Heart left ventricle (tissue), 13 donors: ENCODE results near the gene UBALD1.

ENCODE experiments used
- POLR2A ChIP-seq, 2 donors: fragments of 450-650 bp; IDR thresholded peaks; one replicate each; pipeline ENCODE4 v1.6.1; 2017; ENCODE audit warnings: antibody characterized with exemption in 2 of 2, mild to moderate bottlenecking in 2 of 2, moderate library complexity in 2 of 2
- TF ChIP-seq, protein P1 (sequence below), 12 donors: fragments of 200-600 bp; sonication (generic) in 4 of 12; IDR thresholded peaks; one replicate each; pipeline versions ENCODE4 v1.5.0 to v1.8.0; 2018 to 2022; ENCODE audit warnings: antibody characterized with exemption in 12 of 12, mild to moderate bottlenecking in 5 of 12
- donor health status: ischemic (EF 13 %, LVEDD 7.1; RV severe dilation, severe dysfunction).
- donor health status: DM: no; HTN: yes; CAD: no.
- donor health status: DM: no; HTN: no; CAD: no.
- donor health status: ischemic (EF 25% LVEDD 6.9; RV normal size, moderate dysfunction).
- donor health status: ischemic (EF 25% LVEDD 5.7; RV mildly dilated, moderate dysfunction).
- donor health status: ischemic (EF 35%, LVEDD 5.7; RV mildly dilated, moderate dysfunction).
- donor health status: nonischemic (EF 11% LVEDD 7.7; RV severe dilation, severe dysfunction).
- donor health status: DM: yes; HTN: yes; CAD: no.
- donor health status: PGD.
- donor health status: ischemic (EF 29% LVEDD 5.4; RV normal size, mild dysfunction).
- donor health status: nonischemic (EF 23%, LVEDD 6.1; RV moderate dilation, normal function).

DNA sequence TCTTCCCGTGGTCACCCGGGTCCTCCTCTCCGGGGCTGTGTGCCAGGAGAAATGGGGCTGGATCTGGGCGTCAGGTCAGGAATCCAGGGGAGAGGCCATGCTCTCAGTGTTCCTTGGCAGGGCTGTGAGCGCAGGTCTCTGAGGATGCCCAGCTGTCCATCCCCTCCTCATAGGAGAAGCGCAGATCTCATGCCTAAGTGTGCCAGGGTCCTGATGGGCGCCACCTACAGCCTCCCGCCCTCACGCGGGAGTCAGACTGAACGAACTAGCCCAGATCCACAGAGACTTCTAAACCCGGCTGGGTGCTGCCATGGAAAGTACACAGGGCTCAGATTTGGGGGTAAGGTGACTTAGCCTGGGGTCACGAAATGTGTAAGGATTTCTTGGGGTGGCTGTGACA is 34.2 kb upstream of the UBALD1 start:
- no peak for TF ChIP-seq POLR2A (IDR thresholded peaks at IDR 0.05)
- TF ChIP-seq, protein P1, sequence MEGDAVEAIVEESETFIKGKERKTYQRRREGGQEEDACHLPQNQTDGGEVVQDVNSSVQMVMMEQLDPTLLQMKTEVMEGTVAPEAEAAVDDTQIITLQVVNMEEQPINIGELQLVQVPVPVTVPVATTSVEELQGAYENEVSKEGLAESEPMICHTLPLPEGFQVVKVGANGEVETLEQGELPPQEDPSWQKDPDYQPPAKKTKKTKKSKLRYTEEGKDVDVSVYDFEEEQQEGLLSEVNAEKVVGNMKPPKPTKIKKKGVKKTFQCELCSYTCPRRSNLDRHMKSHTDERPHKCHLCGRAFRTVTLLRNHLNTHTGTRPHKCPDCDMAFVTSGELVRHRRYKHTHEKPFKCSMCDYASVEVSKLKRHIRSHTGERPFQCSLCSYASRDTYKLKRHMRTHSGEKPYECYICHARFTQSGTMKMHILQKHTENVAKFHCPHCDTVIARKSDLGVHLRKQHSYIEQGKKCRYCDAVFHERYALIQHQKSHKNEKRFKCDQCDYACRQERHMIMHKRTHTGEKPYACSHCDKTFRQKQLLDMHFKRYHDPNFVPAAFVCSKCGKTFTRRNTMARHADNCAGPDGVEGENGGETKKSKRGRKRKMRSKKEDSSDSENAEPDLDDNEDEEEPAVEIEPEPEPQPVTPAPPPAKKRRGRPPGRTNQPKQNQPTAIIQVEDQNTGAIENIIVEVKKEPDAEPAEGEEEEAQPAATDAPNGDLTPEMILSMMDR (IDR thresholded peaks at IDR 0.05), result no peak
